Measurements from ENCODE around the gene COQ10A.
"Not testable (repeated sequence)": the region's sequence is repeated elsewhere in the genome, so short reads cannot be mapped to it uniquely, and the experiment has no call there.

Gene COQ10A

DNA sequence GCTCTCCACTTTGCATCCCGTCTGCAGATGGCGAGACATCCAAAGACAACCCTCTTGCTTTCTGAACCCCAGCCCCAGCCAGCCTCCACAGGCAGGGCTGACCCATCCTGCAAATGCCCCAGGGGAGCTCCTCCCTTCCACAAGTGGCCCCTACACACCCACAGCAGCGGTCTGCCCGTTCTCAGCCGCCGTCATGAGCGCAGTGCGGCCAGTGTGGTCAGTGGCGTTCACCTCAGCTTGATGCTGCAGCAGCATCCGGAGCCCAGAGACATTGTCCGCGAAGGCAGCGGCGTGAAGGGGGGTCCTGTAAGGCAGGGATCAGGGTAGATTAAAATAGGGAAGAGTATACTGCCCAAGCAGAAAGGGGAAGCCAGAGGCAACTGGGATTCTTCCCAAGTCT lies 22.2 kb upstream of the COQ10A start:
- no peak for DNase-seq

DNA sequence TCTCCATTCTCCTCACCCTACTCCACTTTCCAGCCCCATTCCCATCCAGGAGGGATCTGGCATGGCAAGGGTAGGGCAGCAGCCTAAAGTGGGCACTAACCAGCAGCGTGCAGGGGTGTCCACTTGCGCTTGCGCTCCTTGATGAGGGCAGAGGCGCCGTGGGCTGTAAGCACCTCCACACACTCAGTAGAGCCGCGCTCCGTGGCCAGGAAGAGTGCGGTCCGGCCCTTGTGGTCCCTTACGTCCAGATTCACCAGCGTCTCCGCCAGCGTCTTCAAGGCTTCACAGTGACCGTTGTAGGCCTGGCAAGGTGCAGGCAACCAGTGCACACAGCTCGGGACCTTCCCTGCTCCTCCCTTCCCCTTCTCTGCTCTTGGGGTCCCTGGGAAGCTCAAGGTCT lies 18.8 kb upstream of the COQ10A start:
- no peak for DNase-seq

DNA sequence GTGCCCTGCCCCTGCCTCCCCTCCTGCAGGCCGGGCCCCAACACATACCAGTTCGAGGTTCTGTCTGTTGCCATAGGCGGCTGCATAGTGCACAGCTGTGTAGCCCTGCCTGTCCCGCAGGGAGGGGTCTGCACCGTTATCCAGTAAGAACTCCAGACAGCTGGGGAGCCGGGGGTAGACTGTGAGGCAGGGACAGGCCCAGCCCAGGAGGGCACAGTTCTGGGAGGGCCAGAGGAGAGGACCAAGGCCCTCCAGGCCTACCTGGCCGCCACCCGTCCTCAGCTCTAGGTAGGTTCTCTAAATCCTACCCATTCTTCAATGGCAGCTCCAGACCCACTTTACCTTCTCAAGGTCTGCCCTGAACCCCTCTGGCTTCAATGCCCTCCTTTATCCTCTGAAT lies 18.0 kb upstream of the COQ10A start:
- no peak for DNase-seq

DNA sequence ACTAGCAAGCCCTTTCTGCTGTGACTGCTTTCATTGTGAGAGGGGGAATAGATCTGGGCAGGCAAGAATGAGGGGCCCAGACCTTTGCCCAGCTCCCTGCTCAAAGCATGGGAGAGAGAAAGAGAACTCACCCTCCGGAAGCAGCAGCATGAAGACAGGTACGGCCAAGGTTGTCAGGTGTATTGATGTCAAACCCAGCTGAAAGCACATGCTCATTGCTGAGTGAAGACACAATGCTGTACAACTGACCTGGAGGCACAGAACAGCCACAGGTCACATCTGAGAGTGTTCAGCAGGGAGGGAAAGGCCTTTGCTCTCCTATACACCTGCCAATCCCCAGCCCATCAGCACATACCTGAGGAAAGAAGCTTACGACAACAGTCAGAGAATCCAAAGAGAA lies 14.1 kb upstream of the COQ10A start:
- DNase-seq, result no peak

DNA sequence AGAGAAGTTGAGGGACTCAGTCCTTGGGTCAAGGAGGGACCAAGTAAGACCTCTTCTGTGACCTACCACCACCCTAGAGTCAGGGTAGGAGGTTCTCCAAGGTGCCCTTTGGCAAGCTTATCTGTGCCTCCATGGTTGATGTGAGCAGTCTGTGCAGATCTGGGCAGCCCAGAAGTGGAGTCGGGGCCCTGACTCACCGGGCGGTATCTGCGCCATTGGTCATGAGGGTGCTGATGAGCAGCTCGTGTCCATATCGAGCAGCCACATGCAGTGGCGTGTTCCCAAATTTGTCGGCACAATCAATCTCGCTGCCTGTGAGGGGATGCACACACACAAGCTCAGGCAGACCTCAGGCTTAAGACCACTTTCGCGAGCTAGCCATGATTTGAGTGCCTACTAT lies 13.7 kb upstream of the COQ10A start:
- DNase-seq, result no peak

DNA sequence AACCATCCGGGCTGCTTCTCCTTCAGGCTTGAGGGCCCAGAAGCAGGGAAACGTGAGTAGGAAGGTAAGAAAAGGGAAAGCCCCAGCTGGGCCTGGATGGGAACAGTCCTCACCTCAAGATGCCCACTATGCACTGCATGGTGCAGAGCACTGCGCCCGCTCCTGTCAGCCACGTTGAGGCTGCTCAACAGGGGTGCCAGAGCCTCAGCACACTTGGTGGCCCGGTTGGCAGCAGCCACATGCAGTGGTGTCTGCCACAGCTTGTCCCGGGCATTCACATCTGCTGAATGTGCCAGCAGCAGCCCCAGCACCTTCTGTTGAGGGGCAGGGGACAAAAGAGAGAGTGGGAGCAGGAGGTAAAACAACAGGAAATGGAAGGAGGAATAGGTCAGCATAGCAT lies 11.1 kb upstream of the COQ10A start:
- DNase-seq, result no peak

DNA sequence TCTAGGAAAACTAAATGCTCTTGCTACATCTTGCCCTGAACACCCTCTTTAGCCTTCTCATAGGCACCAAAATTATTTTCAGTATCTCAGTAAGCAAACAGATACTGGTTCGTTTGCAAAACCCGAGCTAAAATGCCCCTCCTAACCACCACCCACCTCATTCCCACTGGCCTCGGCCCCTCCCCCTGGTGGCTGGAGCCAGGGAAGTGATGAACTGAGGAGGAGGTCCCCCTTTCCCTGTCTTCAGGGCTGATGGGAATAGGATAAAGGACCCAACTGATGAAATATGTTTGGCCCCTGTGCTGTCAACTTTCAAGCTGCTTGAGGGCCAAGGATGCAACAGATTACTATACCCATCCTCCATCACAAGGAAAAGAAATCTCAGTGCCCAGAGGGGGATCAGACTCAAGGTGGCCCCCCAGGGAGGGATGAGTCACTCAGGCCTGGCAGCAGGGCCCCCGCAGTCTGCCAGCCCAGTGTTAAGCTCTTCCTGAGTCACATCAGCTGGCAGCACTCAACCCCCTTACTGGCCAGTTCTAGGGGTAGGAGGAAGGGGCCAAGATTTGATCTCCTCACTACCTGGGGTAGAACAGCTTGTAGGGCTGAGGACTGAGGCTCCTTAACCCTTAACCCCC lies 10.3 kb upstream of the COQ10A start:
- no peak for DNase-seq

DNA sequence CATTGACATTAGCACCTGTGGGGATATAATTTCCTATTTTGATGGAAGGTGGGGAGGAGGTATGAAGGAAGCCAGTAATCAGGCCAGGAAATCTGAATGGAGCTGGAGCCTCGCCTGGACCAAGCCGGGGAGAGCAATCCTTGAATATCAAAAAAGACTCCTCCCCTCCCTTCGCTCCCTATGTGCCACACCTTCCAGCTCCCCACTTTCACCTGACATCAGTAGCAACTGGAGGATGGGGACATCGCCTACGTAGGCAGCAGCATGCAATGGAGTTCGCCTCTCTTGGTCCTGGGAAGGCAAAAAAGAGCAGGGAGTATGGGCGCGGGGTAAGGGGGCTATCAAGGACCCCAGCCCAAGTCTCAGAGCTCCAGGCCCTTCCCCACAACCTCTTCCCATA lies 9.7 kb upstream of the COQ10A start:
- no peak for DNase-seq

DNA sequence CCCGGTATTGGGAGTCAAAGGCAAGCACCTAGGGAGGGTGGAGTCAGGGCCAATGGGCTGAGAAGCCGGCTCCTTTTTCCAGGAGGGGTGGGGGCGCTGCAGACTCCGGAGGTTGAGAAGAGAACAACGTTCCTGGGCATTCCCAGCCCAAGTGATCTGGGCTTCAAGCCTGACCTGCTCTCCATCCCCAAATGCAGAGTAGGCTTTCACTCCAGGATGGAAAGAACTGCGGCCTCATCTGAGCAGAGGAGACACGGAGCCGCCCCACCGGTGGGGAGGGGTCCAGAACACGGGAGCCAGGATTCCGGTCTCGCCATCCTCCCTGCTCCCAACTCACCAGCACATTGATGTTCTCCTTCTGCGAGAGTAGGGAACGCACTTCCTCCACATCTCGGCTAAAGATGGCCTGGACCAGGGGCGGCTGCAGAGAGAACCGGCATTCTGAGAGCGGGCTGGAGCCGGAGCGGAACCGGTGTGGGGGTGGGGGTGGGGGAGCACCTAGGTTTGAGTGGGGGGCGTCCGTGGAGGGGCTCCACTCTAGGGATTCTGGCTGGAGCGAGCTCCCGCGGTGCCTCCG lies 9.2 kb upstream of the COQ10A start:
- DNase-seq, result peak; percentile 9 to 27

DNA sequence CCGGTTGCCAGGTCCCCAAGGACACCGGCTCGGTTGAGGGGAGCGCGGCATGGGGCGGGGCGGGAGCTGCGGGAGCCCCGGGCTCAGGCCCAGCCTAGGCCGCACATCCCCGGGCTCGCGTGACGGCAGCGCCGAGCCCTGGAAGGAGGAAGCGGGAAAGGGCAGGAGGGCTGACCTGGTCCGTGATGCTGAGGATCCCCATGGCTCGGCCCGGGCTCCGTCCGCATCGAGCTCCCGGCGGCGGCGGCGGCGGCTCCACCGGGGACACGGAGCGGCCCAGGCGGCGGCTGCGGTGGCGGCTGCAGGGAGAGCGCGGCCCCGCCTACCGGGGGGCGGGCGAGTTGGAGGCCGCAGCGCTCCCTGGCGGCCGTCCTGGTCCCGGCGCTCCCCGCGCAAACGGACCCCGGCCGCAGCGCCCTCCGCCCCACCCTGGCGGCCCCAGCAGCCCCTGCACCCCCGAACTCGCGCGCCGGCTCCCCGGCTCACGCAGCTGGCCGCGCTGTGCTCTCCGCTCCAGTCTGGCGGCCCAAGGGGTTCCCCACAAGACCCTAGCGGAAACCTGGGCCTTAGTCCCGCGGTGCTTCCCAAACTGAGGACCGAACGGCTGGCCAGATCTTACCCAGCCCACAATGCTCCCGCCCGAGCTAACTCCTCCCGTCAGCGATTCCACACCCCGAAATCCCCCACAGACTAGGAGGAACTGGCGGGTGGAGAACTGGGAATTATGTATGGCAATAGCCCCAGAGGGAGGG lies 8.5 kb upstream of the COQ10A start, which contains the start of gene ANKRD52:
TSS of gene ANKRD52 (minus strand) at position 317 of the 752 bp plus-strand sequence. CDS start at position 202, 115 bp downstream.
- DNase-seq, result peak; percentile 67 to 72

DNA sequence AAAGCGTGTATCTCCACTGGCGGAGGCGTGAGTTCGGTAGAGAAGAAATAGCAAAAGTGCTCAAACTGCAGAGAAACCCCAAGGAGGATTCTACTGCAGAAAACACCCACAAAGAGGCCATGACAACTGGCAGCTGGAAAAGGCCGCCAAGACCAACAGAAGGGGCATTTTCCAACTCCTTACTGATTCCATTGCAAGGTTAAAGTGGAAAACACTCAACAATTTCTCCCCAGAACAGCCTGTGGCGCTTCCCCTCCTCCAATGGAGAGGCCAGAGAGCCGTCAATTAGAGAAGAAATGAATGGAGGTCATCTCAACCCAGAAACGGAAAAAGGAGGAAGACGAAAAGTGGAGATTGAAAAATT lies 7.9 kb upstream of the COQ10A start:
- DNase-seq, result no peak

DNA sequence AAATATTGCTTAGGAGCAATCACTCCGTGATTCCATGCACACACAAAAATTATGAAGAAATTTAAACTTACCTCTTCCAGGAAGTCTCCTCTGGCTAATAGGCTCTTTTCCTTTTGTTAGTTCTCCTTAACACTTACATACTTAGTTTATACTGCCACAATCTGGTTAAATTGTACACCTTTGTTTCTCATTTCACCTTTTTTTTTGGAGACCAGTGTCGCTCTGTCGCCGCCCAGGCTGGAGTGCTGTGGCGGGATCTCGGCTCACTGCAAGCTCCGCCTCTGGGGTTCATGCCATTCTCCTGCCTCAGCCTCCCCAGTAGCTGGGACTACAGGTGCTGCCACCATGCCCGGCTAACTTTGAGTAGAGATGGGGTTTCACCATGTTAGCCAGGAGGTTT lies 6.4 kb upstream of the COQ10A start:
- no peak for DNase-seq

DNA sequence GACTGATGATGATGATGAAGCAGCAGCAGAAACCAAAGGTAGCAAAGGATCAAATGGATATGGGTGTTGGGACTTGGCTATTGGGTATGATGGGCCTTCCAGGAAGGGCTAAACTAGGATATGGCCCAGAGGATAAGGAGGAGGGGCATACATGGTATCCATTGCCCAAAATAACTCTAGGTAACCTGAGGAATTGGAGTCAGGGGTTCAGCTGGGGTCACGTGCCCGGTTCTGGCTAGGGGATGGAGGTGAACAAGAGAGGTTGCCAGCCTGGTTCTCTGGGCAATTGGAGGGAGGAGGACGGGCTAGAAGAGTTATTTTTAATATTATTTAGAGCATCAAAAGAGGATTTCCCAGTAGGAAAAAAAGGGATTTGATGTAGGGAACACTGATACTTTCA lies 5.8 kb upstream of the COQ10A start:
- DNase-seq, result no peak

DNA sequence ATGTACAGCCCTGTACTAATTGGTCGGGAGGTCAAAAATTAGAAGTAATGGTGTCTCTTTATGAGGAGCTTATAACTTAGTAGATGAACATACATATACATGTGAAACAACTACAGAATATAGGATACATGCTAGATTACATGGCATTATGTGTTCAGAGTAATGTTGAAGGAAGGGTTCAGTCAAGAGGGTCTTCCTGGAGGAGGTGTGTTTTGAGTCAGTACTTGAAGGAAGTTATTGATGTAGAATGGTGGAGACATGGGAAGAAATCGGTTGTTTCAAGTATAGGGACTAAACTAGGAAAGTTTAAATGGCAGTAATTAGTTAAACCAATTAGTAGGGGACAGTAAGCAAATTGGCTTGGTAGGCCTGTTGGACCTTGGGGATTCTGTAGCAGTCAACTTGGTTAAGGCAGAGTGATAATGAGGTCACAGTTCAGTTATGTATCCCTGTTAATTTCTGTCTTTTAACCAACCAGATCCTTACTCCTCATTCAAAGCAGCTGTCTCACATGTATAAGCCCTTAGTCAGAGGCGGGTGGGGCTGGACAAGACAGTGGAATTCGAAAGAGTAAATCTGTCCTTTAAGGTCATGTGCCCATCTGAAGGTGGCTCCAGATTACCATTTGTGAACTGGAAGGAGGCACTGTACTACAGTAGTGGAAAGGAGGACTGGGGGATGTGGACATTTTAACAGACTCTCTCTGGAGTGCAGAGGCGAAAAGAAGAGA lies 5.1 kb upstream of the COQ10A start:
- DNase-seq, result no peak

DNA sequence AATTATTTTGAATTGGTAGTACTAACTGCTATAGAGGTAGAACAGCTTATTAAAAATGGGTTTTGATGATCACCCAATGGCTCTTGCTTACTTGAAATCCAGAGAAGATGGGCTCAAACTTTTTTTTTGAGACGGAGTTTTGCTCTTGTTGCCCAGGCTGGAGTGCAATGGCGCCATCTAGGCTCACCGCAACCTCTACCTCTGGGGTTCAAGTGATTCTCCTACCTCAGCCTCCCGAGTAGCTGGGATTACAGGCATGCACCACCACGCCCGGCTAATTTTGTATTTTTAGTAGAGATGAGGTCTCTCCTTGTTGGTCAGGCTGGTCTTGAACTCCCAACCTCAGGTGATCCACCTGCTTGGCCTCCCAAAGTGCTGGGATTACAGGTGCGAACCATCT lies 3.8 kb upstream of the COQ10A start:
- DNase-seq, result not testable (repeated sequence)

DNA sequence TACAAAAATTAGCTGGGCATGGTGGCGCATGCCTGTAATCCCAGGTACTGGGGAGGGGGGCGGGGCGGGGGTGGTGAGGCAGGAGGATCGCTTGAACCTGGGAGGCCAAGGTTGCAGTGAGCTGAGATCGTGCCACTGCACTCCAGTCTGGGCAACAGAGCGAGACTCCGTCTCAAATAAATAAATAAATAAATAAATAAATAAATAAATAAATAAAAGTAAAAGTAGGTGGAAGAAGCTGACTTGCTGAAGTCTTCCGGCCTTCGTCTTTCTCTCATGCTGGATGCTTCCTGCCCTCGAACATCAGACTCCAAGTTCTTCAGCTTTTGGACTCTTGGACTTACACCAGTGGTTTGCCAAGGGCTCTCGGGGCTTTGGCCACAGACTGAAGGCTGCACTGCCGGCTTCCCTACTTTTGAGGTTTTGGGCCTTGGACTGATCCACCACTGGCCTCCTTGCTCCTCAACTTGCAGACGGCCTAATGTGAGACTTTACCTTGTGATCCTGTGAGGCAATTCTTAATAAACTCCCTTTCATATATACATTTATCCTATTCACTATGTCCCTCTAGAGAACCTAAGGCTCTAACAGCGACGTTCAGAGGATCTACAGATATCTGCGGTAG lies 562 bp upstream of the COQ10A start:
- not testable (repeated sequence) for DNase-seq

DNA sequence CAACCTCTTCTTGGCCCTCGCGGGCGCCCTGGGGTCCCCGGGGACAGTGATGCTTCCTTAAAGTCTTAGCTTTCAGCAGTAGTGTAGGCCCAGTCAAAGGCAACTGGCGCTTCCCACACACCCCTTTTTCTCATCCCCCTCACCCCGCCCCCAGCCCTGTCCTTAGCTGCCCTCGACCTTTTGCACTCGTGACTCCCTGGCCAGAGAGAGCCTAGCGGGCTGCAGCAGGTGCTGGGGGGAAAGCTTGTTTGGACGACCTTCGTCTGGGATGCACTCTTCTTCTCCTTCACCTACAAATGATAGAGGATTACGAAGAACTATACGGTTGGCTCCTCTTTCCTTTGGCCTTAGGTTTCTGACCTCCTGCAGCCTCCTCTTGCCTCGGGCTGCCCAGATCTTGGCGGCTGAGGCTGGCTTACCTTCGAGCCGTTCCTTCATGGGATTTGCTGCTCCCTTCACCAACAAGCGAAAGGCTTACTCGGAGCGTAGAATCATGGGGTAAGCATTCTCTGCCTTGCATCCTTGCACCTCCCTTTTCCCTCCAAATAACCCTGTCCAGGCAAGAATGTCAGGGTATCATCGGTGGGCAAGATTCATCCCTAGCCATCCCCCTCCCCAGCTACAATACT lies 815 bp downstream of the COQ10A start:
- DNase-seq, result no peak

DNA sequence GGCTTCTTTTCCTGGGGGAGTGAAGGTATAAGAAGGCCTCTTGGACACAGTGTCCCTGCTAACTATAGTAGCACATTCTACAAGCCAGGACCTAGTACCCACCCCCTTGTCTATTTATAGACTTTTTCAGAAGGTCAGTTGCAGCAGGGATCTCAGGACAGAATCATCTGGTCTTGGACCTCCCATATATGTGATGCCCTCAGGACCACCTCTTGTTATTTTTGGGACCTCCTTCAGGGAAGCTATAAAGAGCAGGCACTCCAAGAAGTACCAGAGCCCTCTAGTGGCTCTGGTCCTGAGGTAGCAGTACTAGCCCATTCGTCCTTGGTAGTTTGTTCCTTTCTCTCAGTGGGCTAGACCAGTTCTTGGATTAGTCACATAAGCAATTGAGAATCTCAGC lies 4.3 kb downstream of the COQ10A start:
- DNase-seq, result no peak

DNA sequence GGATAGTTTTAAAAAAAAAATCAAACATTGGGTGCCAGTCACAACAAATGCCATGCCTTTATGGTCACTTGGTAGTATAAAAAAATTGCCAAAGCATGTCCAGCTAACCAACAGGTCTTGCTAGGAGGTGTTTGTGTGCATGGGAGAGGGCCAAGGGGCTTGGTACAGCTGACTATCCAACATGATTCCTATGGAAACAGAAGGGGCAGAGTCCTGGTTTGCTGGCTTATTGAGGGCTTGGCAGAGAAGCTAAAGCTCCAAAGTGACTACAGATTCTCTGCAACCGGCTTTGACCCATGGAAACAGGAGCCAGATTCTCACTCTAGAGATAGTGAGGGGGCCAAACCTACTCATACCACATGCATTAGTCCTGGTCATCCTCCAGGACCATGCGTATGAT lies 5.7 kb downstream of the COQ10A start:
- not testable (repeated sequence) for DNase-seq

DNA sequence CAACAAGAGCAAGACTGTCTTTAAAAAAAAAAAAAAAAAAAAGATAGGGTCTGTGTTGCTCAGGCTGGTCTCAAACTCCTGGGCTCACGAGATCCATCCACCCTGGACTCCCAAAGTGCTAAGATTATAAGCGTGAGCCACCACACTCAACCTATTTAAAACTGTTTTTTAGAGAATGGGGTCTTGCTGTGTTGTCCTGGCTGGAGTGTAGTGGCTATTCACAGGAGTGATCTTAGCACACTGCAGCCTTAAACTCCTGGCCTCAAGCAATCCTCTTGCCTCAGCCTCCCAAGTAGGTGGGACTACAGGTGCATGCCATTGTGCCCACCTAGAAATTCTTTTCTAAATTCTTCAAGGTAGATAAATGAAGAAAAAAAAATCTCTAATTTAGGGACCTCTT lies 7.6 kb downstream of the COQ10A start:
- DNase-seq, result no peak

DNA sequence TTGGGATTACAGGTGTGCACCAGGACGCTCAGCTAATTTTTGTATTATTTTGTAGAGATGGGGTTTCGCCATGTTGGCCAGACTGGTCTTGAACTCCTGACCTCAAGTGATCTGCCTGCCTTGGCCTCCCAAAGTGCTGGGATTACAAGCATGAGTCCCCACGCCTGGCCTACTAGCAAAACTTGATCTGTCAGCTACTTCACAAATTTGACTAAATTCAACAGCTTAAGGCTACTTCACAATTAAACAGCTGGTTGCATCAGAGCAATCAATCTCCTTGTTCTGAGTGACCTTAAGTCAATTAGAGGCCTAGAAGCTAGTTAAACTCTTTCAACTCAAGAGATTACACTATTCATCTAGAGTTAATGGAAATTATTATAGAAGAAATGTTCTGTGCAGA lies 12.2 kb downstream of the COQ10A start:
- DNase-seq, result no peak

DNA sequence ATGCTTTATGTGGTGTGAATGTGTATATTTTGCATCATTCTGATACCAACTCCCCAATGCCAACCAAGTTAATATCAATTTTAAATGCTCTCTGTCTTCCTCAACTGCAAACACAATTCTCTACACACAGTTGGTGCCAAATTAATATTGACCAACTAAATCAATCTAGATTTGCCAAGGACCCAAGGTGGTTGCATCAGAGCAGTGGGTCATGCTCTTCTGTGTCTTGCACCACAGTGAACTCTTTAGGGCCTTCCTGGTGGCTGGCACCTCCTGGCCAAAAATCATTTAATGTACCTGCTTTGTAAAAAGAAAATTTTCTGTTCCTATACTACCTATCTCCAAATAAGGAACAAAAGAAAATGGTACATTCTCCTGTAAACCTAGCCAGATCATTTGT lies 14.1 kb downstream of the COQ10A start:
- no peak for DNase-seq

DNA sequence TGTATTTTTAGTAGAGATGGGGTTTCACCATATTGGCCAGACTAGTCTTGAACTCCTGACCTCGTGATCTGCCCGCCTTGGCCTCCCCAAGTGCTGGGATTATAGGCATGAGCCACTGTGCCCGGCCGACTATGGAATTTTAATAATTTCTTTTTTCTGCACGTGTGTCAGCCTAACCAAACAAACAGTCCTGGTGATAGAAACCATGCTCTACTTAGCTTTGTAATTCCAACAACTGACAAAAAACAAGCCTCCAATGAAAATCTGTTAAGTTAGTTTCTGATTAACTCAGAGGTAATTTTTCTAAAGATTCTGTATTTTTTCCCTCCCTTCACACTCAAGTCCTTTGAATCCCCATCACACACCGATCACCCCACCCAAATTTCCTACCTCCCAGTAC lies 15.3 kb downstream of the COQ10A start:
- no peak for DNase-seq

Measured in NCI-H2081 (cell line).